RWPE2 (cell line): ENCODE measurements around the gene KIAA1755.

Source experiments
- ATAC-seq: fragments of 200-7000 bp; cut with Tn5 transposase; 3 replicates; pipeline ENCODE4 v1.9.1; 2021; ENCODE audit warnings: low read depth
- DNase-seq: peaks from one replicate; pipeline ENCODE4 v3.0.0-alpha.2; 2020; ENCODE audit warnings: low spot score
- H3K27ac ChIP-seq: fragments of 450-650 bp; 2 replicates; pipeline ENCODE4 v1.5.1; 2017; ENCODE audit warnings: mild to moderate bottlenecking; ENCODE audit not compliant: poor library complexity, severe bottlenecking
- H3K27me3 ChIP-seq: fragments of 250-450 bp; sonication (Bioruptor Pico); 2 replicates; pipeline ENCODE4 v1.5.1; 2021; ENCODE audit warnings: mild to moderate bottlenecking, moderate library complexity; ENCODE audit not compliant: insufficient read depth, poor library complexity, severe bottlenecking
- H3K36me3 ChIP-seq: fragments of 250-450 bp; sonication (Bioruptor Pico); 2 replicates; pipeline ENCODE4 v1.5.1; 2020; ENCODE audit warnings: low read depth, mild to moderate bottlenecking, moderate library complexity
- H3K4me1 ChIP-seq: fragments of 250-450 bp; sonication (Bioruptor Pico); 2 replicates; pipeline ENCODE4 v1.5.1; 2021; ENCODE audit warnings: mild to moderate bottlenecking, moderate library complexity; ENCODE audit not compliant: insufficient read depth, poor library complexity, severe bottlenecking
- H3K4me3 ChIP-seq: fragments of 250-450 bp; sonication (Bioruptor Pico); 2 replicates; pipeline ENCODE4 v1.5.1; 2021; ENCODE audit warnings: mild to moderate bottlenecking, moderate library complexity; ENCODE audit not compliant: severe bottlenecking
- H3K9me3 ChIP-seq: fragments of 250-450 bp; sonication (Bioruptor Pico); 2 replicates; pipeline ENCODE4 v1.5.1; 2021; ENCODE audit warnings: mild to moderate bottlenecking, moderate library complexity; ENCODE audit not compliant: severe bottlenecking
- CTCF ChIP-seq: fragments of 450-650 bp; IDR thresholded peaks from one replicate; pipeline ENCODE4 v1.5.1; 2017; ENCODE audit warnings: mild to moderate bottlenecking, moderate library complexity; ENCODE audit not compliant: poor library complexity, severe bottlenecking

The KIAA1755 gene

GRCh38 chr20:38217791-38218565 lies 42.6 kb downstream of the KIAA1755 start:
- ATAC-seq (peak; percentile 89), DNase-seq (peak; percentile 99)
- Histone ChIP-seq H3K4me3 (no peak overlapping the region), H3K4me1 (peaks cover 21% of the 10 kb centered on the region), H3K9me3 (no peaks in the 10 kb centered on the region), H3K27me3 (no peaks in the 10 kb centered on the region), H3K27ac (peak overlapping the region; percentile 87), H3K36me3 (no peaks in the 10 kb centered on the region)
- no peak for TF ChIP-seq CTCF

- H3K9me3 ChIP-seq, result no peaks in the 10 kb centered on the region
- DNase-seq (peak; percentile 86), ATAC-seq (no peak)
- no peaks in the 10 kb centered on the region for H3K36me3 ChIP-seq
- H3K27me3 ChIP-seq, result no peaks in the 10 kb centered on the region
- peak overlapping the region; percentile 87 for H3K27ac ChIP-seq
- TF ChIP-seq CTCF, result no peak
- H3K4me3 ChIP-seq, result no peak overlapping the region
- H3K4me1 ChIP-seq, result peaks cover 21% of the 10 kb centered on the region
These were observed 43.6 kb downstream of the KIAA1755 start for GRCh38 chr20:38216746-38217595.

- peak overlapping the region; percentile 87 for H3K27ac ChIP-seq
These were observed 44.3 kb downstream of the KIAA1755 start for GRCh38 chr20:38216201-38216600.

GRCh38 chr20:38215194-38216182 lies 45.0 kb downstream of the KIAA1755 start:
- Histone ChIP-seq H3K27ac (peak overlapping the region; percentile 87), H3K4me1 (peaks cover 25% of the 10 kb centered on the region), H3K4me3 (no peak overlapping the region), H3K9me3 (no peaks in the 10 kb centered on the region), H3K27me3 (no peaks in the 10 kb centered on the region), H3K36me3 (no peaks in the 10 kb centered on the region)
- ATAC-seq (no peak), DNase-seq (peak; percentile 79)
- TF ChIP-seq CTCF, result no peak

More at GRCh38 chr20:38216201-38216600, 44.3 kb downstream of the KIAA1755 start:
- Histone ChIP-seq H3K9me3 (no peaks in the 10 kb centered on the region), H3K36me3 (no peaks in the 10 kb centered on the region), H3K4me3 (no peak overlapping the region), H3K27me3 (no peaks in the 10 kb centered on the region), H3K4me1 (peaks cover 23% of the 10 kb centered on the region)
- DNase-seq, result peak; percentile 78
- no peak for ATAC-seq
- TF ChIP-seq CTCF, result no peak
